Measurements from ENCODE around the gene ZNHIT2.
A peak's percentile ranks its signal among the peaks of the same experiment; 100 is the strongest.

ZNHIT2 gene

GRCh38 chr11:65078786-65079342 is 38.6 kb downstream of the ZNHIT2 start:
- no peak for DNase-seq (ENCODE audit: extremely low read depth in 1 of 2, low read depth in 1 of 2)

GRCh38 chr11:65078151-65078550 is 39.4 kb downstream of the ZNHIT2 start:
- DNase-seq (ENCODE audit: extremely low read depth in 1 of 2, low read depth in 1 of 2), result peak; percentile 21 to 34

- DNase-seq (ENCODE audit: extremely low read depth in 1 of 2, low read depth in 1 of 2), result no peak
These were observed 40.0 kb downstream of the ZNHIT2 start for GRCh38 chr11:65077451-65077850.

- no peak for DNase-seq (ENCODE audit: extremely low read depth in 1 of 2, low read depth in 1 of 2)
These were observed 44.9 kb downstream of the ZNHIT2 start for GRCh38 chr11:65072631-65072966.

GRCh38 chr11:65071907-65072630 is 45.4 kb downstream of the ZNHIT2 start:
- DNase-seq (ENCODE audit: extremely low read depth in 1 of 2, low read depth in 1 of 2), result no peak

GRCh38 chr11:65069217-65069616 is 48.3 kb downstream of the ZNHIT2 start:
- DNase-seq (ENCODE audit: extremely low read depth in 1 of 2, low read depth in 1 of 2), result no peak

- no peak for DNase-seq (ENCODE audit: extremely low read depth in 1 of 2, low read depth in 1 of 2)
These were observed 50.1 kb downstream of the ZNHIT2 start for GRCh38 chr11:65067446-65067845.

GRCh38 chr11:65066805-65067291 is 50.7 kb downstream of the ZNHIT2 start:
- DNase-seq (ENCODE audit: extremely low read depth in 1 of 2, low read depth in 1 of 2), result no peak

Data from stimulated activated CD8-positive, alpha-beta memory T cell treated with anti-CD3 and anti-CD28 coated beads, Interleukin-7, amount 100 ng/mL, for 48 hours (primary cell).